ENCODE data around the gene PXDC1. TPM values are rescaled to one million over a fixed set of nuclear protein-coding genes. Genes with fewer than 3 reads are reported as not detected.
"Not testable (repeated sequence)": the region's sequence is repeated elsewhere in the genome, so short reads cannot be mapped to it uniquely, and the experiment has no call there.

PXDC1 gene
- total RNA-seq, 1 donor from 2014 or later, result 0.18 TPM

GRCh38 chr6:3762852-3763251, 11.3 kb upstream of the PXDC1 start:
- intact Hi-C loops (cut with micrococcal nuclease), result no loop called here

- intact Hi-C loops (cut with micrococcal nuclease), result no loop called here
Measured at GRCh38 chr6:3762359-3762758, 10.8 kb upstream of the PXDC1 start.

GRCh38 chr6:3761989-3762270, 10.4 kb upstream of the PXDC1 start:
- intact Hi-C loops (cut with micrococcal nuclease), result no loop called here

GRCh38 chr6:3759646-3760232, 8.2 kb upstream of the PXDC1 start:
- intact Hi-C loops (cut with micrococcal nuclease), result no loop called here

GRCh38 chr6:3758842-3759144, 7.3 kb upstream of the PXDC1 start:
- intact Hi-C loops (cut with micrococcal nuclease), result no loop called here

- intact Hi-C loops (cut with micrococcal nuclease), result not testable (repeated sequence)
Measured at GRCh38 chr6:3757998-3758841, 6.7 kb upstream of the PXDC1 start.

GRCh38 chr6:3757241-3757641, 5.7 kb upstream of the PXDC1 start:
- intact Hi-C loops (cut with micrococcal nuclease), result no loop called here

- intact Hi-C loops (cut with micrococcal nuclease), result no loop called here
Measured at GRCh38 chr6:3756546-3756945, 5.0 kb upstream of the PXDC1 start.

- intact Hi-C loops (cut with micrococcal nuclease), result no loop called here
Measured at GRCh38 chr6:3755637-3756545, 4.4 kb upstream of the PXDC1 start.

GRCh38 chr6:3754776-3755175, 3.3 kb upstream of the PXDC1 start:
- intact Hi-C loops (cut with micrococcal nuclease), result no loop called here

GRCh38 chr6:3754032-3754725, 2.7 kb upstream of the PXDC1 start:
- intact Hi-C loops (cut with micrococcal nuclease), result not testable (repeated sequence)

- intact Hi-C loops (cut with micrococcal nuclease), result loop anchor here (2.0 kb wide), 1 partner anchor 95 kb away; the partner anchor contains the start of gene FAM50B
Measured at GRCh38 chr6:3753228-3753835, 1.8 kb upstream of the PXDC1 start.

- intact Hi-C loops (cut with micrococcal nuclease), result loop anchor here (2.0 kb wide), 1 partner anchor 96 kb away; the partner anchor contains the start of gene FAM50B
Measured at GRCh38 chr6:3752531-3753227, 1.2 kb upstream of the PXDC1 start.

- intact Hi-C loops (cut with micrococcal nuclease), result loop anchor here (2.0 kb wide), 1 partner anchor 97 kb away; the partner anchor contains the start of gene FAM50B
Measured at GRCh38 chr6:3751730-3752530, 417 bp upstream of the PXDC1 start.

GRCh38 chr6:3750317-3751076, 1.0 kb downstream of the PXDC1 start:
- intact Hi-C loops (cut with micrococcal nuclease), result no loop called here

GRCh38 chr6:3749977-3750316, 1.6 kb downstream of the PXDC1 start:
- intact Hi-C loops (cut with micrococcal nuclease), result no loop called here

- intact Hi-C loops (cut with micrococcal nuclease), result no loop called here
Measured at GRCh38 chr6:3749067-3749841, 2.3 kb downstream of the PXDC1 start.

Data from T-helper 2 cell treated with Interferon-gamma antibody and Interleukin-4, amounts not matched to agents 100 ng/mL and 5 ng/mL, for 36 hours (primary cell).